GM19238 (cell line): Measurements from ENCODE around the gene LRP8.

Source experiments
- DNase-seq: peaks from one replicate; pipeline ENCODE4 v3.0.0; 2011; ENCODE audit warnings: low spot score; ENCODE audit not compliant: insufficient read length

Gene LRP8

GRCh38 chr1:53324321-53324720, 3.5 kb downstream of the LRP8 start:
- no peak for DNase-seq

GRCh38 chr1:53323316-53323715, 4.6 kb downstream of the LRP8 start:
- DNase-seq: no peak

GRCh38 chr1:53321776-53322602, 5.9 kb downstream of the LRP8 start:
- no peak for DNase-seq

- no peak for DNase-seq
Measured at GRCh38 chr1:53321366-53321765, 6.5 kb downstream of the LRP8 start.

GRCh38 chr1:53320646-53321045, 7.2 kb downstream of the LRP8 start:
- no peak for DNase-seq

- DNase-seq: no peak
Measured at GRCh38 chr1:53319296-53320101, 8.4 kb downstream of the LRP8 start.

GRCh38 chr1:53317646-53318539, 10.0 kb downstream of the LRP8 start:
- DNase-seq: no peak

GRCh38 chr1:53316766-53317581, 10.9 kb downstream of the LRP8 start:
- no peak for DNase-seq

- DNase-seq: no peak
Measured at GRCh38 chr1:53316424-53316765, 11.5 kb downstream of the LRP8 start.

GRCh38 chr1:53315456-53316423, 12.1 kb downstream of the LRP8 start:
- no peak for DNase-seq

GRCh38 chr1:53315046-53315445, 12.8 kb downstream of the LRP8 start:
- DNase-seq: no peak

- DNase-seq: no peak
Measured at GRCh38 chr1:53314606-53315005, 13.3 kb downstream of the LRP8 start.

- DNase-seq: no peak
Measured at GRCh38 chr1:53314096-53314495, 13.8 kb downstream of the LRP8 start.

- DNase-seq: no peak
Measured at GRCh38 chr1:53313556-53313955, 14.3 kb downstream of the LRP8 start.

GRCh38 chr1:53311702-53312305, 16.1 kb downstream of the LRP8 start:
- DNase-seq: no peak

GRCh38 chr1:53310847-53311681, 16.8 kb downstream of the LRP8 start:
- DNase-seq: no peak

- no peak for DNase-seq
Measured at GRCh38 chr1:53309802-53310201, 18.1 kb downstream of the LRP8 start.

- no peak for DNase-seq
Measured at GRCh38 chr1:53308506-53308905, 19.4 kb downstream of the LRP8 start.
